NCI-H1436 treated with DMSO at 0.1 percent for 48 hours (cell line): Measurements from ENCODE around the gene HIP1R.

Experiments used
- DNase-seq: peaks from one replicate; lab custom pipeline; 2025; lab: John Stamatoyannopoulos, UW

Gene HIP1R

DNA sequence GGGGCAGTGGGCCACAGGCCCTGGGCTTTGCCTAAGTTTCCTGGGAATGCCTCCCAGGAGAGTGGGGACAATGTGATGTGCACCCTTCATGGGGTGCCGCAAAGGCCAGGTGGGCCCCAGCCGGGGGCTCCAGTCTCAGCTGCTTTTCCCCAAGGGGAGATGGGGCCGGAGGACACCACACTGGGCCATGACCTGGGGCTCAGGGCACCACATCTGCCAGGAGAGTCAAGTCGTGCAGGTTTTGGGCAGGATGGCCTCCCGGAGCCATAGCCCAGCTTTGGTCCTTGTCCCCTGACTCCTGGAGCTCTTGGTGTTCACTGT lies 12.2 kb downstream of the HIP1R start:
- no peak for DNase-seq

DNA sequence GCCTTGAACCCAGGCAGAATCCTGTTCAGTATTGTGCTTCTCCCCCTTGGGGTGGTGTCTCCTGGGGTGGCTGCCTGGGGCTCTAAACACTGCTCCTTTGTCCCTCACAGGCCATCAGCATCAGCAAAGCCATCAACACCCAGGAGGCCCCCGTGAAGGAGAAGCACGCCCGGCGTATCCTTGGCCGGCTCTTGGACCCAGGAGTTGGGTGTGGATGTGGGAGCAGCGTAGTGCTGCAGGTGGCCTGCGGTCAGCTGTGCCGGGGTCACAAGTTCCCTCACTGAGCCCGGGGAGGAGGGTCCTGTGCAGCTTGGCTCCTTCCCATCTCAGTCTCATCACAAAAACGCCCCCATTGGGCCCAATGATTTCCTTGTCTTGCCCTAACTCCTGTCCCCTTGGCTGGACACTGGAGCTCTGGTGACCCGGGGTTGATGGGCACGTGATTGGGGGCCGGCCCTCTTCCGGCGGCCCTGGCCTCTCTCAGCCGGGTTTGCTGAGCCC lies 12.7 kb downstream of the HIP1R start:
- DNase-seq: no peak

DNA sequence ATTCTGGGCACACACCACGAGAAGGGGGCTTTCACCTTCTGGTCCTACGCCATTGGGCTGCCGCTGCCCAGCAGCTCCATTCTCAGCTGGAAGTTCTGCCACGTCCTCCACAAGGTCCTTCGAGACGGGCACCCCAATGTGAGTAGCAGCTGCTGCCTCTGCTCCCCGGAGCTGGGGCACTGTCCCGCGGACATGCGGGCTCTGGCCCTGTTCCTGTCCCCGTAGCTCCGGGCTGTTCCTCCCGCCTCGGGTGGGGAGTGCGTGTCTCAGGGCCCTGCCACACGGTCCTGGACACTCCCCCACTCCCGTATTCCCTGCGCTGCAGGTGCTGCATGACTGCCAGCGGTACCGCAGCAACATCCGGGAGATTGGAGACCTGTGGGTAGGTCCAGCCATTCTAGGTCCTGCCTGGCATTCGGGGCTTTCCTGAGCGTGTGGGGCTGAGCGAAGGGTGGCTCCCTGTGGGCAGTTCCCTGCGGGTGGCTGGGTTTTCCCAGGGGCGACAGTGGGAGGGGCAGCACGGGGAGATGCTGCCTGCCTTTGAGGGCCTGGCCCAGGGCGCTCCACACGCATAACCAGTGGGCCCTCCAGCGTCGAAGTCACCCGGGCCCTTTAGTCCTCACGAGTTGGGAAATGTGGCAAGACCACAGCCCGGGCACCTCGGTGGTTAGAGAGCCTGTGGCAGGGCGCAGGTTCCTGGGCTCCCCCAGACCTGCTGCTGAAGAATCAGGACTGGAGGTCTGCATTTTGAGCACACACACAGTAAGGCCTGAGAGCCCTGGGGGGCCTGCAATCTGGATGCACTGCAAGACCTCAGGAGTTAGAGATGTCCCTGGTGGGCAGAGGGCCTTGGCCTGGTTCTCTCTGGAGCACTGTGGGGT lies 13.5 kb downstream of the HIP1R start:
- no peak for DNase-seq

DNA sequence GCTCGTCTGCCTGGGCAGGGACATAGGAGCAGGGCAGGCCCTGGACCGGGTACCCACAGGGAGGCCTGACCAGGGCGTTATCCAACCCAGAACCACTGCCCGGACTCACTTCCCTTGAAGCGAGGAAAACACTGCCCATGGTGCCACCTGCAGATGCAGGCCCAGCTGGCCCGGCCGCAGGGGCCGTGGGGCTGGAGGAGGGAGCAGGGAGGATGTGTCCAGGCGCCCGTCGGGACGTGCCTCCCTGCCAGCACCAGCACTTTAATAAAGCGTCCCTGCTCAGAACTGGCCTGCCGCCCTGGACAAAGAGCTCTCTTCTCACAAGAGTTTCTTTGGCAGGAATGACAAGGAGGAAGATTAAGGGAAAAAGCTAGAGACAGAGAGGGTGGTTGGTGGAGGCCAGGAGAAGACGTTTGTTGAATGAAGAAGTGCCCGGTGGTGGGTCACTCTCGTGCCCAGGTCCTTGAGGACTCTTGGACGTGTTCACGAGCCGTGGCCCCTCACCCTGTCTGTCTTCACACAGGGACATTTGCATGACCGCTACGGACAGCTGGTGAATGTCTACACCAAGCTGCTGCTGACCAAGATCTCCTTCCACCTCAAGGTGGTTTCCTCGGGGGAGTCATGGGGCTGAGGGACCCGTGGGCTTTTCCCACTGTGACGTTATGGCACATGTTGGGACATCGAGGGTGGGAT lies 14.2 kb downstream of the HIP1R start:
- no peak for DNase-seq

DNA sequence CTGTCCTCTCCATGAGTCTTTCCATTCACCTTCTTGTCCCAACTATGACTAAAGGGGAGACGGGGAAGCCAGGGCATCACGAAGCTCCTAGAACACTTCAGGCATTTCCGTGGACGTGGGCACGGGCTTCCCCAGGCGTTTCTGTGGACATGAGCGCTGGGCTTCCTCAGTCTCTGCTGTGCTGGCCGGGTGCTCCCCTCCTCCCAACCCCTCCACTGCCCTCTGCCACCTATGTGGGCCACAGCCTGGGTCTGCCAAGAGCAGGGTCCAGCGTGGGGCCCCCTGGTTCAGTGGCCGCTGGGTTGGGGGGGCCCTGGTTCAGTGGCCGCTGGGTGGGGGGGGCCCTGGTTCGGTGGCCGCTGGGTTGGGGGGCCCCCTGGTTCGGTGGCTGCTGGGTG lies 14.8 kb downstream of the HIP1R start:
- no peak for DNase-seq

DNA sequence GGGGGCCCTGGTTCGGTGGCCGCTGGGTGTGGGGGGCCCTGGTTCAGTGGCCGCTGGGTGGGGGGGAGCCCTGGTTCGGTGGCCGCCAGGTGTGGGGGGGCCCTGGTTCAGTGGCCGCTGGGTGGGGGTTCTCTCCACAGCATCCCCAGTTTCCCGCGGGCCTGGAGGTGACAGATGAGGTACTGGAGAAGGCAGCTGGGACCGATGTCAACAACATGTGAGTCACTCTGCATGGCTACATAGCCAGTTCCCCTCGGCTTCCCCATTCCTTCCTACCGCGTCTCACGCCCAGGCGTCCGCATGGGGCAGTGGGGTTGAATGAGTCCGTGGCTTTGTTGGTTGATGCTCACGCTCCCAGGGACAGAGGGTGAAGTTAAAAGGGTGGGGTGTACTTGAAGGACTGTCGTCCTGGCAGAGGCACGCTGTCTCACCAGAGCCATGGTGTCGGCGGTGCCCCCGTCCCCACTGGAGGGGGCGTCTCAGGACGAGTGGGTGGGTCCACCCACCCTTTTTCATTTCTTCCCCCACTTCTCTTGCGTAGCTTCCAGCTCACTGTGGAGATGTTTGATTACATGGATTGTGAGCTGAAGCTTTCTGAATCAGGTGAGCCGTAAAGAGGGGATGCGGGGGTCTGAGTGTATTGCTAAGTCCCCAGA lies 15.6 kb downstream of the HIP1R start:
- DNase-seq: no peak

DNA sequence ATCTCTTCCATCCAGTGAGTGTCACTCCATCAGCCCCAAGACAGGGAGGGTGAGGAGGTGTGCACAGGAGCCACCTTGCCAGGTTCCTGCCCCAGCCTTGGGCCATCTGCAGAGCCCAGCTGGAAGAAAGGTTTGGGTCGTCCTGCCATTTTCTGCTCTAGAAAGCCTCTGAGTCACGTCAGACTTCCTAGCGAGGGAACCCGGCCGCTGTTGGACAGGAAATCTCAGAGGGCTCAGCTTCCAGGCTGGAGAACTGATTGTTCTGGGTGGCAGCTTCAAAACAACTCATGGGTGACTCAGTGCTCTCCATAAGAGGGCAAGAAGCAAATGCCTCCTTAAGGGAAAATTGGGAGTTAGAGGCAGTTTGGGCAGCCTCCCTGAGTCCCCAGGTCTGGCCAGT lies 16.6 kb downstream of the HIP1R start:
- DNase-seq: no peak

DNA sequence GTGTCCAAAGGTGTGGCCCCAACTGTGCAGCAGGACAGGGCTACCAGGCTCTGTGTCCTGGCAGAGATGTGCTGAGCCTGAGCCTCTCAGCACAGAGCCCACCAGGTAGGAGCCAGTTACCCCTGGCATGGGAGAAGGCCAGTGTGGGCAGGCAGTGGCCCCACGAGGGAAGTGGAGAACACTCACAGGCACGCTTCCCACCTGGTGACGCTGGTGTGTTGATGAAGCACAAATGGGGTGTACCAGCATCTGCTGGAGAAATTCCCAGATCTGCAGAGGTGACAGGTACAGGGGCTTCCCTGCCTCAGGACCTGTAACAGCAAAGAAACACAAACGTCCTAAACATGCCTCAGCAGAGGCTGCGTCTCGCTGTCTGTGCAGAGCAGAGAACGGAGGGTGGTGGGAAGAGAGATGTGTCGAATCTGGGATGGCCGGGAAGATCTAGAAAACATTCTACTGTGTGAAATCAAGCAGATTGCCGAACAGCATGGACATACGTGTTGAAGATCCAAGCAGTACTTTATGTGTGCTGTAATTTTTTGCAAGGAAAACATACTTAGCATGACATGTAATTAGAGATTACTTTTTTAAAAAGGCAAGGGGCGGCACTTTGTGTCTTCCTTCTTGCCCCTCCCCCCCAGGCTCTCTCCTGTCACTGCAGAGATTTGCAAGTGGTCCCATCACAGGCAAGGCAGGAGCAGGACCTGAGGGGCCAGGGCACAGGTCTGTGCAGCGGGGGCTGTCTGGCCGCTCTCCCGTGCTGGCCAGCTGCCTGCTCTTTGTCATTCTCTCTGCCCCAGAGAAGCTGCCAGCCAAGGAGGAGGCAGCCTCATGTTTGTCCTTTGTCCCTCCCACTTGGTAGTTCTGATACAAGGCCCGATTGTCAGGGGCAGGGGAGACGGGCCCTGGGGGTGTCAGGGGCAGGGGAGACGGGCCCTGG lies 17.3 kb downstream of the HIP1R start:
- no peak for DNase-seq

DNA sequence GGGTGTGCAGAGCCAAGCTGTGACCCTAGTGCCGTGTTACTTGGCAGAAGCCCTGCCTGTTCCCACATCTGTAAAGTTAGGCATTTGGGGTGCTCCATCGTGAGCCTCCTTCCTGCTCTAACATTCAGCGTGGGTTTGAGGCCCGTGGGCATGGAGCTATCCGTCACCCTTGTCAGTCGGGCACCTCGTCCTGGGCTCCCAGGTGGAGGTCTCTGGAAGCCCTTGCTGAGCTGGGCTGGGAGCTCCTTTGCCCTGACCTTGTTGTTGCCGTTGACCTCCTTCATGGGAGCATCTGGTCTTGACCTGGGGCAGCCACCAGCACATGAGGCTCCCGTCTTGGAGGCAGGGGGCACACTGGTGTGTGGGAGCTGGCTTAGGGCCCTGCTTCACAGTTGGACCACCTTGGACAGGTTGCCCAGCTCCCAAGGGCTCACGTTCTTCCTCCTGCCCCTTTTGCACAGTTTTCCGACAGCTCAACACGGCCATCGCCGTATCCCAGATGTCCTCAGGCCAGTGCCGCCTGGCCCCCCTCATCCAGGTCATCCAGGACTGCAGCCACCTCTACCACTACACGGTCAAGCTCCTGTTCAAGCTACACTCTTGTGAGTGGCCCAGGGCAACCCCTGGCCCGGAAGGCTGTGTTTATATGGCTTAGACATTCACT lies 18.5 kb downstream of the HIP1R start:
- DNase-seq: no peak

DNA sequence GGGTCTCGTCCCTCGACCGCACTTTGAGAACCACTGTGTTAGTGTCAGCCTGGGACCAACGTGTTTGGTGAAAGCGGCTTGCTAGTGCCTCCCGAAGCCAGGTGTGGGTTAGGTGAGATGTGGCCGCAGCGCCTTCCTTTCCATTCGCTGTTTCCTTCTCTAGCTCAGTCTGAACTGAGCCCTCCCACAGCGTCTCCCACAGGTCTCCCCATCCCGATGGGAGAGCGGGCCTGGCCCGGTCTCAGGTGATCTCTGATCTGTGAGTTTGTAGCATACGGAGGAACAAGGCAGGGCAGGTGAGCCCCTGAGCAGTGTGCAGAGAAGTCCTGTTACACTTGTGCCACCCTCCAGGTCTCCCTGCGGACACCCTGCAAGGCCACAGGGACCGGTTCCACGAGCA lies 19.3 kb downstream of the HIP1R start:
- no peak for DNase-seq

DNA sequence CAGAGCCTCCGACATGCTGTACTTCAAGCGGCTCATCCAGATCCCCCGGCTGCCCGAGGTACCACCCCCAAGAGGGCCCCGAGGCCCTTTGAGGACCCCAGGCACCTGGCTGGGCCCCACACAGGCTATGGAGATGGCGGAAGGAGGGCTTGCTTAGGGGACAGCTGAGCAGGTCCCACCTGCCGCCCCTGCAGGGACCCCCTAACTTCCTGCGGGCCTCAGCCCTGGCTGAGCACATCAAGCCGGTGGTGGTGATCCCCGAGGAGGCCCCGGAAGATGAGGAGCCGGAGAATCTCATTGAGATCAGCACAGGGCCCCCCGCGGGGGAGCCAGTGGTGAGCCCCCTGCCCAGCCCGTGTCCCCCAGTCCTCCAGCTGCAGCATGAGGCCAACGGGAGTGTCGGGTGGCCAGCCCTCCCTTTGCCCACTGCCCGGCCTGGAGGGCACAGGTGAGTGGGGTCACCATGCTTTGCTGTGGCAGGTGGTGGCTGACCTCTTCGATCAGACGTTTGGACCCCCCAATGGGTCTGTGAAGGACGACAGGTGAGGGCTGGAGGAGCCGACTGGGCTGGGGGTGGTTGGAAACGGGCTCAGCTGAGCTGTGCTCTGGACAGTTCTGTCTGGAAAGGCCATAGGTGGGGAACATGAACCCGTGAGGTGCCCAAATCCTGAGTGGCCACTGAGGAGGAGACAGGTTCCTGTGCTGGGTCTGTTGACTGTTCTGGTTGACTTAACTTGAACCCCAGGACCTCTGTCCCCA lies 20.0 kb downstream of the HIP1R start:
- DNase-seq: no peak

DNA sequence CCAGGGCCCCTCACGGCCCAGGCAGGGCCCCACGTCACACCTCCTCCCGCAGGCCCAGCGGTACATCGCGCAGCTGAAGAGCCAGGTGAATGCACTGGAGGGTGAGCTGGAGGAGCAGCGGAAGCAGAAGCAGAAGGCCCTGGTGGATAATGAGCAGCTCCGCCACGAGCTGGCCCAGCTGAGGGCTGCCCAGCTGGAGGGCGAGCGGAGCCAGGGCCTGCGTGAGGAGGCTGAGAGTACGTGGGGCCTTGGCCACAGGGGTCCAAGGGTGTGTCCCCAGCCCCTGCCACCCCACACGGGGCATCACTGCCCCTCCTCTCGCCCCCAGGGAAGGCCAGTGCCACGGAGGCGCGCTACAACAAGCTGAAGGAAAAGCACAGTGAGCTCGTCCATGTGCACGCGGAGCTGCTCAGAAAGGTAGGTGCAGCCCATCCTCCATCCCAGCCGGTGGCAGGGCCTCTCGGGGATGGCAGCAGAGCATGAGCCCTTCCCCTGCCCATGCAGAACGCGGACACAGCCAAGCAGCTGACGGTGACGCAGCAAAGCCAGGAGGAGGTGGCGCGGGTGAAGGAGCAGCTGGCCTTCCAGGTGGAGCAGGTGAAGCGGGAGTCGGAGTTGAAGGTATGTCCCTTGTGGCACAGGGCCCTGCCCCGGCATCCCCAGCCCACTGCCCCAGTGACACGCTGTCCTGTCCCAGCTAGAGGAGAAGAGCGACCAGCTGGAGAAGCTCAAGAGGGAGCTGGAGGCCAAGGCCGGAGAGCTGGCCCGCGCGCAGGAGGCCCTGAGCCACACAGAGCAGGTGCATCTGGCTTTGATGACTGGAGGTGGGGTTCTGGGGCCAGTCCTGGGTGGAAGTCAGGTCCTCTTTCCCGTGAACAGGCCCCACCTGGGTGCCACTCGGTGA lies 20.9 kb downstream of the HIP1R start:
- DNase-seq: no peak

DNA sequence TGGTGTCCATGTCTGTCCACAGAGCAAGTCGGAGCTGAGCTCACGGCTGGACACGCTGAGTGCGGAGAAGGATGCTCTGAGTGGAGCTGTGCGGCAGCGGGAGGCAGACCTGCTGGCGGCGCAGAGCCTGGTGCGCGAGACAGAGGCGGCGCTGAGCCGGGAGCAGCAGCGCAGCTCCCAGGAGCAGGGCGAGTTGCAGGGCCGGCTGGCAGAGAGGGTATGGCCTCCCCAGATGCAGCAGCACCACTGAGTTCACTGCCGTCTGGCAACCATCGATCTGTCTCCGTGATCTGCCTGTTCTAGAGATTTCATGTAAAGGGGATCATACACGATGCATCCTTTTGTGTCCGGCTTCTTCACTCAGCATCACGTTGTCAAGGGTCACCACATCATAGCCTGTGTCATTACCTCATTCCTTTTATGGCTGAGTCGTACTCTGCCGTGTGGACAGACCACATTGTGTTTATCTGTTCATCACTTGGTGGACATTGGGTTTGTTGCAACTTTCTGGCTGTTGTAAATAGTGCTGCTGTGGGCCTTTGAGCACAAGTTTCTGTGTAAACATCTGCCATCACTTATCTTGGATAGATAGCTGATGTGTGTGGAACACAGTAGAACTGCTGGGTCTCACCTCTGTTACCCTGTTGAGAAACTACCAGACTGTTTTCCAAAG lies 21.9 kb downstream of the HIP1R start:
- DNase-seq: no peak

DNA sequence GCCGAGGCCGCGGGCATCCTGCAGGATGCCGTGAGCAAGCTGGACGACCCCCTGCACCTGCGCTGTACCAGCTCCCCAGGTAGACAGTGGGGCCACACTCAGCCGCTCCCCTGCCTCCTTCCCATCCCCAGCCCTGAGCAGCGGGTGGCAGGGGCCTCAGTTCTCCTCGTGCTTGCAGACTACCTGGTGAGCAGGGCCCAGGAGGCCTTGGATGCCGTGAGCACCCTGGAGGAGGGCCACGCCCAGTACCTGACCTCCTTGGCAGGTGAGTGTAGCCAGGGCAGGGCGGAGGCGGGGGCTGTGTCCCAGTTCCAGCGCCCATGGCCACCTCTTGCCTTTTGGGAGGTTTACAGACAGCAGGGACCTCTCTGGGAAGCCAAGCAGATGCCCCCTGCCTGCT lies 22.9 kb downstream of the HIP1R start:
- no peak for DNase-seq

DNA sequence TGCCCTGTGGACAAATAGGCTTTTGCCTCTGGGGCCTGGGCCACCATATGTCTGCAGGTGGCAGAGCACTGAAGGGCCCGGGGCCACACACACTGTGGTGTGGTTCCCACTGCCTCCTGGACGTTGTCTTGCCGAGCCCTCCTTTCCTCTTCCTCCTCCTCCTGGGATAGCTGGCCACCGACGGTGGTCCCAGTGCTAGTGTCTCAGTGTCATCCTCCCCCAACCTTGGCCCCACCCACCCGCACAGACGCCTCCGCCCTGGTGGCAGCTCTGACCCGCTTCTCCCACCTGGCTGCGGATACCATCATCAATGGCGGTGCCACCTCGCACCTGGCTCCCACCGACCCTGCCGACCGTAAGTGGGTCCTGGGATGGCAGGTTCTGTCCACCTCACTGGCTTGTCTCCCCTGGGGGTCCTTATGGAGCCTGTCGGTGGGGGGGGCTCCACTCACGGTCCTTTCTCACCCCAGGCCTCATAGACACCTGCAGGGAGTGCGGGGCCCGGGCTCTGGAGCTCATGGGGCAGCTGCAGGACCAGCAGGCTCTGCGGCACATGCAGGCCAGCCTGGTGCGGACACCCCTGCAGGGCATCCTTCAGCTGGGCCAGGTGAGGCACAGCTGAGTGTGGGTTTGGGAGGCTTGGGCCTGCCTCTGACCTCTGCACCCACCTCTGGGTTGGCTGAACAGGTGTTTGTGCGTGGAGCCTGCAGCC lies 23.5 kb downstream of the HIP1R start:
- no peak for DNase-seq

DNA sequence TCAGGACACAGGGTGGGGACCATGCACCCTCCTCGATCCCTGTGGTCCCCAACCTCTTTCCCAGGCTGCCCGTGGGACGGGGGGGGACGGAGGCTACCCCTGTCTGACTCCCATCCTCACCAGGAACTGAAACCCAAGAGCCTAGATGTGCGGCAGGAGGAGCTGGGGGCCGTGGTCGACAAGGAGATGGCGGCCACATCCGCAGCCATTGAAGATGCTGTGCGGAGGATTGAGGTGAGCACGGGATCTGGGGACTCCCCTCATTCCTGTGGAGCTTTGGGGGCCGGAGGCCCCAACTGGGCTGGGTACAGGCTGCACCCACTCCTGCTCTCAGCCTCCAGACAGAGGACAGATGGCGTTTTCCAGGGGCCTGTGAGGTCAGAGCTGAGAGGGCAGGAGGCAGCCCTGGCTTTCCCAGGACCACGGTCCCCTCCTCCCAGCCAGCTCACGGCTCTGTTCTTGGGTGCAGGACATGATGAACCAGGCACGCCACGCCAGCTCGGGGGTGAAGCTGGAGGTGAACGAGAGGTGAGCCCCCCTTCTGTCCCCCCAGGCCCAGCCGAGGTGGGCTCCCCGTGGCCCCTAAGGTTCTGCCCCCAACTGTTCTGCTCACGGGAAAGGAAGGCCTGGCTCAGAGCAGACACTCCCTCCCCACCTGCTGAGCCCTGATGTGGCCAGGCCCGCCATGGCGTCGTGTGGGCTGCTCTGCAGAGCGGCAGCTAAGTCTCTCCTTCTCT lies 24.2 kb downstream of the HIP1R start:
- no peak for DNase-seq

DNA sequence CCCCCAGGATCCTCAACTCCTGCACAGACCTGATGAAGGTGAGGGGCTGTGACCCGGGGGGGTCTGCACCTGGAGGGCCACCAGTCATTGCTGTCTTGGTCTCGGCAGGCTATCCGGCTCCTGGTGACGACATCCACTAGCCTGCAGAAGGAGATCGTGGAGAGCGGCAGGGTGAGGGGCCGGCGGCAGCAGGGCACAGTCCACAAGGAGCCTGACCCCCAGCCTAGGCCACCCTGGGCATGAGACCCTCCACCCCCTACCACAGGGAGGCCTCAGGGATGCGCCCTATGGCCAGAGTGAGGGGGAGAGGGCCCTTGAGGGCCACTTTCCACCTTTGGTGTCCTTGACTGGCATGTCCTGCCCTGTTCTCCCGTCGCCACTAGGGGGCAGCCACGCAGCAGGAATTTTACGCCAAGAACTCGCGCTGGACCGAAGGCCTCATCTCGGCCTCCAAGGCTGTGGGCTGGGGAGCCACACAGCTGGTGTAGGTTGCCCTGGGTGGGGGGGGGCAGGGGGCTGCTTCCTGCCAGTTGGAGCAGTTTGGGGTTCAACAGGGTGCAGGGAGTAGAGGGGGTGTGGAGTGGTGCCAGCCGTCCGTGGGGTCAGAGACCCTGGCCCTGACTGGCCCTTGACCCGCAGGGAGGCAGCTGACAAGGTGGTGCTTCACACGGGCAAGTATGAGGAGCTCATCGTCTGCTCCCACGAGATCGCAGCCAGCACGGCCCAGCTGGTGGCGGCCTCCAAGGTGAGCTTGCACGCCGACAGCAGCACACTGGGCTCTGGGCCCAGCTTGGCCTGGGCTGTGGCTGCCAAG lies 25.0 kb downstream of the HIP1R start:
- no peak for DNase-seq
